HS-5 (cell line): ENCODE measurements around the gene WWP2.
"Not testable (repeated sequence)": the region's sequence is repeated elsewhere in the genome, so short reads cannot be mapped to it uniquely, and the experiment has no call there.

ENCODE experiments used
- DNase-seq: peaks from one replicate; pipeline ENCODE4 v3.0.0-alpha.2; 2012; ENCODE audit warnings: low read depth

Gene WWP2

GRCh38 chr16:69796285-69797118 is 34.4 kb downstream of the WWP2 start:
- peak; percentile 30 for DNase-seq

DNA sequence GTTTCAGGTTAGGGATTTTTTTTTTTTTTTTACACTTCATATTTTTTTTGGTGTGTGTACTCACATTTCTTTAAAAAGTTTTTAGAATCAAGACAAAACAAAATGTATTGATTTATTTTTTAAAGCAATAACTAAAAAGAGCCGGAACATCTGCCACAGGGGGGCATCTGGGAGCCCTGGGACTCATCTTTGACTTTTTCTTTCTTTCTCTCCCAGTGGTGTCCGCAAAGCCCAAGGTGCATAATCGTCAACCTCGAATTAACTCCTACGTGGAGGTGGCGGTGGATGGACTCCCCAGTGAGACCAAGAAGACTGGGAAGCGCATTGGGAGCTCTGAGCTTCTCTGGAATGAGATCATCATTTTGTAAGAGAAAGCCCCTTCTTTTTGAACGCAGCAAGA is 36.3 kb downstream of the WWP2 start:
- no peak for DNase-seq

DNA sequence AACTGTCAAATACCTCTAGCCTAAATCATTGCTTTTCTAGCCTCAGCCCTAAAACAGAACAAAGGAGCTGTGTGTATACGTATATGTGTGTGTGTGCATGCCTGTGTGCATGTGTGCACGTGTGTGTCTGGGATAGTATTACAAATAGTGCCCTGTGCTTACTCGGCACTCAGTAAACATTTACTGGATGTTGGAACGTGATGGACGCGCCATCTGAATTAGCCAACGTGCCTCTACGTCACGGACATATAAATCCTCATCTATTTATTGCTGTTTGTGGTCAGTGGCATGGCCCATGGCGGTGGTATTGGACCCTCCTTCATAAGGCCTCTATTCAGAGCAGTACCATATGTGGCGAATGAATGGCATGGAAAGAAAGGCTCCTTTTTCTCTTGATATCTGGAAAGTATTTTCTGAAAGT is 37.5 kb downstream of the WWP2 start:
- DNase-seq, result no peak

- DNase-seq, result no peak
Measured at GRCh38 chr16:69804297-69804696, 42.2 kb downstream of the WWP2 start.

DNA sequence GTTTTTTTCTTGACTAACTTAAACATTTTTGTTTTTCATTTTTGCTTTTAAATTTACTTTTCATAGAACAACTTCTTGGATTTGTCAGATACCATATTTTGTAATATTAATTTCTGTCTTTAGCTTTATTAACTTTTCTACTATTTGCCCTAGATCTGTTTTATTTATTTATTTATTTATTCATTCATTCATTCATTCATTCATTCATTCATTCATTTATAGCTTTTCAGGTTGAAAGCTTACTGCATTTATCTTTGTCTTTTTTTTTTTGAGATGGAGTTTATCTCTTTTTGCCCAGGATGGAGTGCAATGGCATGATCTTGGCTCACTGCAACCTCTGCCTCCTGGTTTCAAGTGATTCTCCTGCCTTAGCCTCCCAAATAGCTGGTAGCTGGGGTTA is 44.6 kb downstream of the WWP2 start:
- not testable (repeated sequence) for DNase-seq

DNA sequence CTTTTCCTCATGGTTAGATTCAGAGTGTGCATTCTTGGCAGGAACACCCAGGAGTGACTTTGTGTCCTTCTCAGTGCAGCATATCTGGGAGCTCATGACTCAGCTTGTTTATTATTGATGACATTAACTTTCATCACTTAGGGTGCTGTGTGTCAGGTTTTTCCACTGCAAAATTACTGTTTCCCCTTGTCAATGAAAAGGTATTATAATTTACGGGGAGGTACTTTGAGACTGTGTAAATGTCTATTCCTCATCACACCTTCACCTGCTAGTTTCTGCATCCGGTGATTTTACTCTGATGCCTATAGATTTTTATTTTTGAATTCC is 50.5 kb downstream of the WWP2 start:
- DNase-seq, result no peak

GRCh38 chr16:69814078-69814477 is 51.9 kb downstream of the WWP2 start:
- no peak for DNase-seq

- DNase-seq, result no peak
Measured at GRCh38 chr16:69814561-69814960, 52.4 kb downstream of the WWP2 start.

DNA sequence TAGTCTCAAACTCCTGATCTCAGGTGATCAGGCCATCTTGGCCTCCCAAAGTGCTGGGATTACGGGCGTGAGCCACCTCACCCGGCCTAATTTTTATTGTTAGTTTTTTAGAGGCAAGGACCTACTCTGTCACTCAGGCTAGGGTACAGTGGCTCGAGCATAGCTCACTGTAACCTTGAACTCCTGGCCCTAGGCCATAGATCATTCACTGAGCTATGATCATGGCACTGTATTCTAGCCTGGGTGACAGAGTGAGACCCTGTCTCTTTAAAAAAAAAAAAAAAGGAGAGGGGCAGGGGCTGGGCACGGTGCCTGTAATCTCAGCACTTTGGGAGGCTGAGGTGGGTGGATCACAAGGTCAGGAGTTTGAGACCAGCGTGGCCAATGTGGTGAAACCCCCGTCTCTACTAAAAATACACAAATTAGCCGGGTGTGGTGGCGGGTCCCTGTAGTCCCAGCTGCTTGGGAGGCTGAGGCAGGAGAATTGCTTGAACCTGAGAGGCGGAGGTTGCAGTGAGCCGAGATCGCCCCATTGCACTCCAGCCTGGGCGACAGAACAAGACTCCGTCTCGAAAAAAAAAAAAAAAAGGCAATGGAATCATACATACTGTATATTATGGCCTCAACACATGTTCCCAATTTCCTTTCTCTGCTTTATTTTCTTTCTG is 53.2 kb downstream of the WWP2 start:
- DNase-seq, result not testable (repeated sequence)

- DNase-seq, result no peak
Measured at GRCh38 chr16:69816996-69817395, 54.9 kb downstream of the WWP2 start.

- no peak for DNase-seq
Measured at GRCh38 chr16:69818891-69819545, 56.9 kb downstream of the WWP2 start.

GRCh38 chr16:69820926-69821541 is 58.9 kb downstream of the WWP2 start:
- no peak for DNase-seq

- no peak for DNase-seq
Measured at GRCh38 chr16:69821844-69822173, 59.7 kb downstream of the WWP2 start.

GRCh38 chr16:69822174-69822935 is 60.2 kb downstream of the WWP2 start:
- no peak for DNase-seq

GRCh38 chr16:69823831-69824563 is 61.9 kb downstream of the WWP2 start:
- DNase-seq, result no peak

- not testable (repeated sequence) for DNase-seq
Measured at GRCh38 chr16:69824564-69825142, 62.5 kb downstream of the WWP2 start.

GRCh38 chr16:69827524-69827923 is 65.4 kb downstream of the WWP2 start:
- no peak for DNase-seq

DNA sequence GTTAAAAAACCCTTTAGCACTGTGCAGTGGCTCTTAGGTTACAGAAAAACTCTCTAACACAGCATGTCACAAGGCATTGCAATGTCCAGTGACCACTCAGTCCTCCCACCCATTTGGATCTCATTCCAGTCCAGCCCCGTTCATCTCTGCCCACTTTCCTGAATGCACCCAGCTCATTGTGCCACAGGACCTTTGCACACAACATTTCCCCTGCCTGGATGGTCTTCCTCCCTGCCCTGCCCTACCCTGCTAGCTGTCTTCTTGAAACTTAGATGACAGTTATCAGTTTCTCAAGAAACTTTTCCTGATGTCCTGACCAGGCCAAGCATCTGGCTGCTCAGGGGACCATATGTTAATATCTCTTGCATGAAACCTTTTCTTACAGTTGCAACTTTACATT is 67.2 kb downstream of the WWP2 start:
- DNase-seq, result no peak

GRCh38 chr16:69830146-69830533 is 68.0 kb downstream of the WWP2 start:
- no peak for DNase-seq

- DNase-seq, result no peak
Measured at GRCh38 chr16:69830534-69831211, 68.5 kb downstream of the WWP2 start.
